ENCODE measurements around the gene BEST2.

- TF ChIP-seq CTCF (IDR thresholded peaks at IDR 0.05; ENCODE audit: low read depth, low read length) (no peak), EZH2phosphoT487 (IDR thresholded peaks at IDR 0.05; ENCODE audit: low read depth) (no peak)
Measured at GRCh38 chr19:12754465-12755196, 3.0 kb downstream of the BEST2 start.

Measured in OCI-LY3 (cell line).